GM18519 (cell line): ENCODE data around the gene KDELR1.

Source experiments
- ATAC-seq: cut with Tn5 transposase; IDR thresholded peaks from one replicate; pipeline ENCODE4 v1.9.1; 2021; ENCODE audit warnings: mild to moderate bottlenecking, moderate library complexity; ENCODE audit not compliant: unreplicated experiment, low FRiP score

The KDELR1 gene

DNA sequence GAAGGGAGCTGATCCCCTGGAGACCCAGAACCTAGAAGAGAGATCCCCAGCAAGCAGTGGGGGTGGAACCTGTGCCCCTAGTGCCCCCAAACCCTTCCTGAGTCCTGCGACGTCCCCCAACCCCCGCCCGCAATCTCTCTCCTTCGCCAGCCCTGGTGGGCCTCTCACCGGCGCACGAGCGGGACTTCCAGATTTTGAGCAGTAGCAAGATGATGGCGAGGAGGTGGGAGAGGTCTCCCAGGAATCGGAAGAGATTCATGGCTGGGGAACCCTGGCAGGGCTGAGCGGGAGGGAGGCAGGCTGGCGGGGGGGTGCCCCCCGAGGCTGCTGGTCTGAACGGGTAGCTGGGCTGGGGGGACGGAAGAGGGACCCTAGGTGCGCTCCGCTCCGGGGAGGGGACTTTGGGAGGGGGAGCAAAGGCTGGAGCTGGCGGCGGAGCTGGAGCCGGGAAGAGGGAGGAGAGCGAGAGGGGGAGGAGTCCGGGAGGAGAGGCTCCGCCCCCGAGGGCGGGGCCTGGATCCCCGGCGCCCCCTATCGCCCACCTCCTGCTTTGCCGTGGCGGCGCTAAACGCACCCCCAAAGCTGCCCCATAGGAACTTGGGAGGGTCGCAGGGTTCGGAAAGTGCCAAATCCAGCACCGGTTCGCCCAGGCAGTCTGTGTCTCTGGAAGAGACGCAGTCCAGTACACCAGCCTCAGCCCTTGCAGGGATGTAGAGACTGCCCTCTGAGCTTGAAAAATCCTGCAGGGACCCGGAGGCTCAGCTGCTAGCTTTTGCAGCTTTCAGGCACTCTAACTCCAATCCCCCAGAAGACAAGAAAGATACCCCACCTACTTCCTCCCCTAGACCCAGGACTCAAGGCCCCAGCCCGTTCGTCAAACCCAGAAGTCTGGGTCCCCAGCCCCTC, at the start of gene KDELR1:
KDELR1 (minus strand) TSS at position 452 of the 906 bp plus-strand sequence; CDS start at position 259, 193 bp downstream.
- no peak for ATAC-seq

DNA sequence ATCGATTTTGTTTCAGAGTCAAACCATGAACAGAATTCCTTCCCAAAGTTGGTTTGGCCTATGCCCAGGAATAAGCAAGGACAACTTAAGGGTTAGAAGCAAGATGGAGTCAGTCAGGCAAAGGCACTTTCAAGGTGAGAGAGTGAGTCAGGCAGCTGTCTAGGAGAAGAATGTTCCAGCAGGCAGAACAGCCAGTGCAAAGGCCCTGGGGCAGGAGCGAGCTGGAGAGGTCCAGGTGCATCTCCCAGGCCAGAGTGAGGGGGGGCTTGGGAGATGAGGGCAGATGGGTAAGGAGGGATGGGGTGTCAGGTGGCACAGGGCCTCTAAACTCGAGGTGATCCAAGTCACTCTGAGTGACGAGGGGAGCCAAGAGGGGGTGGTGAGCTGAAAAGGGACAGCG, 45.2 kb upstream of the KDELR1 start:
- no peak for ATAC-seq

DNA sequence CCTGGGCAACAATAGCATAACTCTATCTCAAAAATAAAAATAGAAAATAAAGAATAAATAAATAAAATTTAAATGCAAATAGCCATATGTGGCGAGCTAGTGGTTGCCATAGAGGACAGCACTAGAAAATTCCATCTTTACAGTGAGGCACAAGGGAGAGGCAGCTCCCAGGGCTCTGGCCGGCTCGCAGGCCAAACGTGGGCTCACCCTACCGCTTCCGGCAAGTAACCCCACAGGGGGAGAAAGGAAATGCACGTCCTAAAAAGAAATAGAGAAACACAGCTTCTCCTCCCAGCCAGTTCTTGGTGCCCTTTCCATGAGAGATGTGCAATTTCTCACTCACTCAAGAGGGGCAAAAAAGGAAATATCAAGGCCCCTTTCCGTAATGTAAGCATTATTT, 42.0 kb upstream of the KDELR1 start:
- no peak for ATAC-seq

DNA sequence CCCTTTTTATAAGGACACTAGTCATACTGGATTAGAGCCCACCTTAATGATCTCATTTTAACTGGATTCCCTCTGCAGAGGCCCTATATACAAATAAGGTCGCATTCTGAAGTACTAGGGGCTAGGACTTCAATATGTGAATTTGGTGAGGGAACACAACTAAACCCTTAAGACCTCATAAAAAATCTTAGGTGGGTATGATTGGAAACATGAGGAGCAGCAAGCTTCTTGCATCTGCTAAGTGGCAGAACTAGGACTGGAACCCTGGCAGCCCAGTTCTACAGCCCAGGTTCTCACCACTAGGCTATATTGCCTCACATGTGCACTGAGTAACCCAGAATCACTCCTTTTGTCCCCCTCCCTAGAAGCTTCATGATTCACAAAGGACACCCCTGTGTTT, 37.3 kb upstream of the KDELR1 start:
- no peak for ATAC-seq

DNA sequence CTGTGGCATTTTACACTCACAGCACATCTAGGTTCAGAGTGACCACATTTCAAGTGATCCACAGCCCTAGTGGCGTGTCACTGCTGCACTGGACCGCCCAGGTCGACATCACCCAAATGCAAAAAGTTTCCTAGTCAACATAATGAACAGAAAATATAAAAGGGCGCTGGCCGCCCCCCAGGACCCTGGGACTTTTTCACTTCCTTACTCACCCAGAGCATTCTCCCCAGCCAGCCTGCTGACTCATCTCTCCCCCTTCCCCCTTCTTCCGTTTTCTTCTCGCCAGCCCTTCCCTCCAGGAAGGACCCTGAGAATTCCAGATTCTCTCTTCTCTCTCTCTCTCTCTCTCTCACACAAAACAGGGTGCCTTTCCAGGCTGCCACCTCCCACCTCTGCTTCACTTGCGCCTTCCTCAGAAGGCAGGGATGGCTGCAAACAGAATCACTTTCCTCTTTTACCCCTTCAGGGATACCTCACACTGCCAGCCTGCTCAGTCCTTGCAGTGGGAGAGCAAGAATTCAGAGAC, 33.4 kb upstream of the KDELR1 start:
- ATAC-seq = no peak

DNA sequence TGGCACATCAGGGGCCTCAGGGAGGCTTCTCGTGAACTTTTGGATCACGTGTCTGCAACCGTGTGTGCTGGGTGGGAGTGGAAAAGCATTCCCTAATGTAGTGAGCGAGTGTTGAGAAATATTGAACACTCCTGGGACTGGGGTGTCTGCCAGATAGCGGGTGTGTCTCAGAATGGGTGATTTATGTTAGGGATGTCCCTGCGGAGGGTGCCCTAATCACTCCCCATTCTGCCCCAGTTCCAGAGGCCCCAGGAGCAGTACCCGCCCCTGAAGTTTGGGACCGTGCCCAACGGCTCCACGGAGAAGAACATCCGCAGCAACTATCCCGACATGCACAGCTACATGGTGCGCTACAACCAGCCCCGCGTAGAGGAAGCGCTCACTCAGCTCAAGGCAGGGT, 30.2 kb upstream of the KDELR1 start:
- no peak for ATAC-seq

DNA sequence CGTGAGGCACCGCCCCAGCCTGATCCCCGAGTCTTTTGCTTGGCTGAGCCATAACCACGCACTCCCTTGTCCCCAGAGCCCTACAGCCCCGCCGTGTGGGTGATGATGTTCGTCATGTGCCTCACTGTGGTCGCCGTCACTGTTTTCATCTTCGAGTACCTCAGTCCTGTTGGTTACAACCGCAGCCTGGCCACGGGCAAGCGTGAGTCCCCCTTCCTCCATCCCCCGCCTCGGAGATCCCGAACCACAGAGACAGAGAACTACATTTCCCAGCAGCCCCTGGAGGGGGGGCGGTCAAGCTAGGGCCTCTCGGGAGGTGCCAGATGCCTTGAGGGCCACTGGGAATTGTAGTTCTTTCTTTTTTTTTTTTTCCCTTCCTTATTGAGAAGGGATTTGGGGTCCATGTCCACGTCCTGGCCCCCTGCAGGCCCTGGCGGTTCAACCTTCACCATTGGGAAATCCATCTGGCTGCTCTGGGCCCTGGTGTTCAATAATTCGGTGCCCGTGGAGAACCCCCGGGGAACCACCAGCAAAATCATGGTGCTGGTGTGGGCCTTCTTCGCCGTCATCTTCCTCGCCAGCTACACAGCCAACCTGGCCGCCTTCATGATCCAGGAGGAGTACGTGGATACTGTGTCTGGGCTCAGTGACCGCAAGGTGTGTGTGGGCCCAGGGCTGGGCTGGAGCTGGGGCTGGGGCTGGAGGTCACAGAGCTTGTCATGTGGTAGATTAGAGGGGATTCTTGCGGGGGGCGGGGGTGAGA, 28.0 kb upstream of the KDELR1 start:
- no peak for ATAC-seq

DNA sequence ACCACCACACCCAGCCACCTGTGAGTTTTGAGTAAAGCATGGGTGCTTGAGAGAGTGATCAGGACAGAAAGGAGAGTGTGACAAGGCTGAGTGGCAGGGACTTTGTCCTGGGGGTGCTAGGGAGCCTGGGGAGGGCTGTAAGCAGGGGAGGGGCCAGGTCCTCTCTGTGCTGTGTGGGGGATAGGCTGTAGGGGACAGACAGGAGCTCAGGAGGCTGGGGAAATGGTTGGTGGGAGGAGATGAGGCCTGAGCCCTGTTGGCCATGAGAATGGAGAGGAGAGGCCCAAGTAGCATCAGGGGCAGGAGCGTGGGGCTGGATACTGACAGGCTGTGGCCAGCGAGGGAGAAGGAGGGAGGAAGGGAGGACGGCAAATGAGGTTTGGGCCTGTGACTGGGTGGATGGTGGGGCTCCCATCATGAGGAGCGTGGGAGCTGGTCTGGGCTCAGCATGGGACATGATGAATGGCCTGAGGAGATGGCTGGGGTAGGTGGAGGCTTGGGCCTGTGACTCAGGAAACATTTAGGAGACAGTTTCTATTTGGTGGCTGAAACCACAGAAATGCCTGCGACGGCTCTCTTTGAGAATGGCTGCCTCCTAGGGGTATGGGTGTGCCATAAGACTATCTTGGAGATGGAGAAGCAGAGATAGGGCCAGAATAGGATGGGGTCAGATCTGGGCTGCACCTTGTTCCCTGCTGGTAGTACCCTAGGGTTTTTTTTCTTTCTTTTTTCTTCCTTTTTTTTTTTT, 27.1 kb upstream of the KDELR1 start:
- no peak for ATAC-seq

DNA sequence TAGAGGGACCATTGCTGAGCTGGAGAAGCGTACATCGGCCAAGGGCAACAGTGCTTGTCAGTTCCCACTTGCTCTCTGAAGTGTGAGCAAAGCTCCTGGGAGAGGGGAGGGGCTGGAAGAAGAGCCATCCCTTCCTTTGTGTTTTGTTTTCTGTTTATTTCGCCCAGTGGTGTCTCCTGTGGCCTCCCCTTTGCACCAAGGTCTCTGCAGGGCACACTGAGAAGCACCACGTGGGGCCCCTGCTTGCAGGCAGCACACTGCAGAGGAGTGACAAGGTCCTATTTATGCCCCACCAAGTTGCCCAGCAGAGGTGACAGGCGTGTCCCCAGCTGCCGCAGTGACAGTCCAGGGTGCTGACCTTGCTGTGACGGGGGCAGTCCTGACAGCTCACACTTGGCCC, 26.1 kb upstream of the KDELR1 start:
- no peak for ATAC-seq

DNA sequence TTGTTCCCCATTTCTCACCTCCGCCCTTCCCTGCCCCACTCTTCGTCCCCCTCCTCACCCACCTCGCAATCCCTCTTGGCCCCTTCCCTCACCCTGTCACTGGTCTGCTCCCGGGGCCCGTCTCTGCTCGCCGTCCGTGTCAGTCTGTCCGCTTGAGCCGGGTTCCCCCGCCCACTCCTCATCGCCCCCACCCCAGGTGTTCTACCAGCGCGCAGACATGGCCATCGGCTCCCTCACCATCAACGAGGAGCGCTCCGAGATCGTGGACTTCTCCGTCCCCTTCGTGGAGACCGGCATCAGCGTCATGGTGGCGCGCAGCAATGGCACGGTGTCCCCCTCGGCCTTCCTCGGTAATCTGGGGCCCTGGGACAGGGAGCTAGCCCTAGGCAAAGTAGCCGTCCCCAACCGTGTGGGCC, 24.5 kb upstream of the KDELR1 start:
- no peak for ATAC-seq

DNA sequence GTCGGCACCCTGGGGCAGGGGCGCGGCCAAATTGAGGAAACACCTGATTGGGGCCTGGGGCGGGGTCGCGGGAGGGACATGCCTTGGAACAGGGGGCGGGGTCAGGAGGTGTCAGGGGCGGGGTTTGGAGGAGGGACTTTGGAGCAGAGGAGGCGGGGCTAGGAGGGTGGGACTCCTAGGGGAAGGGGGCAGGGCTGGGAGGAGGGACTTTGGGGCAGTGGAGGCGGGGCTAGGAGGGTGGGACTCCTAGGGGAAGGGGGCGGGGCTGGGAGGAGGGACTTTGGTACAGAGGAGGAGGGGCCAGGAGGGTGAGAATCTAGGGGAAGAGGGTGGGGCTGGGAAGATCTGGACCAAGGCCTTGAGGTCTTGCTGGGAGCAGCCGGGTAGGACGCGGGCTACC, 24.0 kb upstream of the KDELR1 start:
- ATAC-seq = no peak

DNA sequence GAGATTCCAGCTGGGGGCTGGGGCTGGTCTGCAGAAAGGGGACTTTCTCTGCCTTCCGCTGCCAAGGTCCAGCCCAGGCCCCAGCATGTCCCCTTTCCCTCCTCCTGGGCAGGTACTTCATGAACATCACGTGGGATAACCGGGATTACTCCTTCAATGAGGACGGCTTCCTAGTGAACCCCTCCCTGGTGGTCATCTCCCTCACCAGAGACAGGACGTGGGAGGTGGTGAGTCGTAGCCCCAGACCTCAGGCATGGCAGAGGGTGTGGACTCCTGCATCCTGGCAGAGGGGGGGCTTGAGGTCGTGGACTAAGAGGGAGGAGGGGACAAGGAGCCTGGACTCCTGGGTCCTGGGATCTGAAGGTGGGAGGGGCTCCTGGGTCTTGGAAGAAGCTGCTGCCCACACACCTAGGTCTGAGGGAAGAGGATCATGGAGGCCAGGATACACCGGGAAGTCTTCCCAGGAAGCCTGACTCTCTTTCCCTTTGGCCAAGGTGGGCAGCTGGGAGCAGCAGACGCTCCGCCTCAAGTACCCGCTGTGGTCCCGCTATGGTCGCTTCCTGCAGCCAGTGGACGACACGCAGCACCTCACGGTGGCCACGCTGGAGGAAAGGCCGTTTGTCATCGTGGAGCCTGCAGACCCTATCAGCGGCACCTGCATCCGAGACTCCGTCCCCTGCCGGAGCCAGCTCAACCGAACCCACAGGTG, 22.7 kb upstream of the KDELR1 start:
- no peak for ATAC-seq

DNA sequence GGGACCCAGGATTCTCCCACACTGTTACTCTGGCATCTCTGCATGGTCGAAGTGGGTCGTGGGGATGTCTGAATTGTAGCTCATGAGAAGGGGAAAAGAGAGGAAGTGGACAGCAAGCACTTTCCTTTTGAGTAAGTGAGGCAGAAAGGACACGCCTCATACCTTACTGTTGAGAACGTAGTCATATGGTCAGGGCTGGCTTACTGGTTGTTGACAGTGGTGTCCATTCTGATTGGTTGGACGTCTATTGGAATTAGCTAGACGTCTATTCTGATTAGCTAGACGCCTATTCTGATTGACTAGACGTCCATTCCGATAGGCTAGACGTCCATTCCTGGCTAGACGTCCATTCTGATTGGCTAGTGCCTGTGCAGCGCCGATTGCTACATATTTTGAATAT, 14.5 kb upstream of the KDELR1 start:
- no peak for ATAC-seq

DNA sequence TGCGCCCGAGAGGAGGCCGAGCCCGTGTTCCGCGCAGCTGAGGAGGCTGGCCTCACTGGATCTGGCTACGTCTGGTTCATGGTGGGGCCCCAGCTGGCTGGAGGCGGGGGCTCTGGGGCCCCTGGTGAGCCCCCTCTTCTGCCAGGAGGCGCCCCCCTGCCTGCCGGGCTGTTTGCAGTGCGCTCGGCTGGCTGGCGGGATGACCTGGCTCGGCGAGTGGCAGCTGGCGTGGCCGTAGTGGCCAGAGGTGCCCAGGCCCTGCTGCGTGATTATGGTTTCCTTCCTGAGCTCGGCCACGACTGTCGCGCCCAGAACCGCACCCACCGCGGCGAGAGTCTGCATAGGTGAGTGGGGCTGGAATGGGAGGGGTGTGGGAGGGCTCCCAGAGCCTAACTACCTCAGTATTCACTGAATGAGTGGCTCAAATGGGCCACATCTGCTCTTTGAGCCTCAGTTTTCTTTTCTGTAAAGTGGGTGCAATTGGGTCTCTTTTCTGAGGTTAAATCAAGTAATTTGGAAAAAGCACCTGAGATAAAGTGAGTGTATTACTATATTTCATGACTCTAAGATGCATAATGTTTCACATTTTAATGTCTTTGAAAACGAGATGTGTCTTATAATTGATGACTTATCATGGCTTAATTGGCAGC, 13.8 kb upstream of the KDELR1 start:
- no peak for ATAC-seq

DNA sequence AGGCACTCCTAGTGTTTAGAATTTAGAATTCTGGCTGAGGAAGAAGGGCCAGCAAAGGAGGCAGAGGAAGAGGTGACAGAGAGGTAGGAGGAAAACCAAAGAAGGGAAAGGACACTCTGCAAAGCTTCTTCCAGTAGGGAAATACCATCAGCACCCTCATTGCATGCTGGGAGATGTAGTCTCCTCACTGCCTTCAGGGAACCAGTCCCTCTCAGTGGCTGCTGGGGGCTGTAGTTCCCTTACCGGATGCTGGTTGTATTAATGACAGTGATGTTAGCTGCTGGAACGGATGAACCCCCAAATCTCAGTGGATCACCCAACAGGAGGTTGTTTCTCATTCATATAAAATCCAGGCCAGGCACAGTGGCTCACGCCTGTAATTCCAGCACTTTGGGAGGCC, 12.3 kb upstream of the KDELR1 start:
- ATAC-seq = no peak

DNA sequence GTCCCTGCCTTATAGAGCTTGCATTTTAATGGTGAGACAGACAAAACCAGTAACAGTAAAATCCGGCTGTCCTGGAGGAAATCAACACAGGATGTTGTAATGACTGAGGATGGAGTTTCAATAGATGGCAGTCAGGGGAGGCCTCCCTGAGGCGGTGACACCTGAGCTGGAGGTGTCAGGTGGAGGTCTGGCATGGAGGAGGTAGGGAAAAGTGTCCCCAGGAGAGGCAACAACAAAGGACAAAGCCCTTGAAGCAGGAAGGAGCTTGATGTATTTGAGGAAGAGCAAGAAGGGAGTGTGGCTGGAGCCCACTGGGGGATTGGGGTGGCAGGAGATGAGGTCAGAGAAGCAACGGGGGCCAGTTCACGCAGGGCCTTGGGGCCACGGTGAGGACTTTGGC, 9.9 kb upstream of the KDELR1 start:
- no peak for ATAC-seq

DNA sequence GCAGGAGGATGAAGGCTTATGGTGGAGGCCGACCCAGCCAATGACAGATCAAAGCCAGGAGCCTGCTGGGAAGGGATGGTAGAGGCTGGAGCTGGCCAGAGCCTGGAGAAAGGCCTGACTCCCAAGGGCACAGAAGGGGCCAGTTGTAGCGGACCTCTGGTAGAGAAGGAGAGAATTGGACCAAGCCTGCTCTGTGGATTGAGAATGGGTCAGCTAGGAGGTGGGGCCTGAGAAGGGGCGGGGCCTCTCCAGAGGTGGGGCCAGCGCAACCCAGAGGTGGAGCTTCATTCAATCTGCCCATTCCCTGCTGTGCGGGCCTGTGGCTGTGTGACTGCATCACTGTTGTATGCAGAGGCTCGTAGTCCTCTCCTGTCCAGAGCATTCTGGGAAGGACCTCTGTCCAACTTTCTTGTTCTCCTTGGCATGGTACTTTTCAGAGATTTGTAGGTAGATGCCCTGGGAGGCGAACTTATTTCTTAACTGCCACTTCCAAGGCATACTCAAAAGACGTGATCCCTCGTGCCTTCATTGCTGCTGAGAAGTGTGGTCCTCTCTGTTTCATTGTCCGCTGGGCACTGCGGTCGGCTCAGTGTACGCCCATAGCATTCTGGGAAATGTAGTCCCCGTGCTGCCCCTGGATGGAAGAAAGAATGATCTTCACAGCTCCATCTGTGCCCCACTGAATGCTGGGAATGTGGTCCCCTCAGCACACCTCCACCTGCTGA, 8.8 kb upstream of the KDELR1 start:
- no peak for ATAC-seq

DNA sequence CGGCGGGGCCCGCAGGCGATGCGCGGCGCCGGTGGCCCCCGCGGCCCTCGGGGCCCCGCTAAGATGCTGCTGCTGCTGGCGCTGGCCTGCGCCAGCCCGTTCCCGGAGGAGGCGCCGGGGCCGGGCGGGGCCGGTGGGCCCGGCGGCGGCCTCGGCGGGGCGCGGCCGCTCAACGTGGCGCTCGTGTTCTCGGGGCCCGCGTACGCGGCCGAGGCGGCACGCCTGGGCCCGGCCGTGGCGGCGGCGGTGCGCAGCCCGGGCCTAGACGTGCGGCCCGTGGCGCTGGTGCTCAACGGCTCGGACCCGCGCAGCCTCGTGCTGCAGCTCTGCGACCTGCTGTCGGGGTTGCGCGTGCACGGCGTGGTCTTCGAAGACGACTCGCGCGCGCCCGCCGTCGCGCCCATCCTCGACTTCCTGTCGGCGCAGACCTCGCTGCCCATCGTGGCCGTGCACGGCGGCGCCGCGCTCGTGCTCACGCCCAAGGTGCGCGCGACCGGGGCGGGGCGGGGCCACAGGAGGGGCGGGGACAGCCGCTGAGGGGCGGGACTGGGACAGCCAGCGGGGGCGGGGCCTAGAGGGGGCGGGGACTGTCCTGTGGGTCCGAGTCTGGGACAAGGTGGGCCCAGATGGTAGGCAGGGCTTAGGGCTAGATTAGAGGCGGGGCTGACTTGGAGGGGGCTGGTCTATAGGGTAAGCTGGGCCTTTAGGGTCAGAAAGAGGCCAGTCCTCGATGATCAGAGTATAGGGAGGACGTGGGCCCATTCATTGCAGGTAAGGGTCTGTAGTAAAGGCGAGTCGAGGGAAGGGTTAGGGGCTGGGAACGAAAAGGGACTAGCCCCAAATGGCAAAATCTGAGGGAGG, 7.3 kb upstream of the KDELR1 start:
- ATAC-seq = no peak
